CD4-positive, alpha-beta T cell treated with Interleukin-4 for 1 hour (primary cell): ENCODE results near the gene KMT5C.

ENCODE experiments used
- DNase-seq, 2 donors: peaks; one replicate each; pipeline ENCODE4 v3.0.0-alpha.2; 2020 to 2022

KMT5C gene

DNA sequence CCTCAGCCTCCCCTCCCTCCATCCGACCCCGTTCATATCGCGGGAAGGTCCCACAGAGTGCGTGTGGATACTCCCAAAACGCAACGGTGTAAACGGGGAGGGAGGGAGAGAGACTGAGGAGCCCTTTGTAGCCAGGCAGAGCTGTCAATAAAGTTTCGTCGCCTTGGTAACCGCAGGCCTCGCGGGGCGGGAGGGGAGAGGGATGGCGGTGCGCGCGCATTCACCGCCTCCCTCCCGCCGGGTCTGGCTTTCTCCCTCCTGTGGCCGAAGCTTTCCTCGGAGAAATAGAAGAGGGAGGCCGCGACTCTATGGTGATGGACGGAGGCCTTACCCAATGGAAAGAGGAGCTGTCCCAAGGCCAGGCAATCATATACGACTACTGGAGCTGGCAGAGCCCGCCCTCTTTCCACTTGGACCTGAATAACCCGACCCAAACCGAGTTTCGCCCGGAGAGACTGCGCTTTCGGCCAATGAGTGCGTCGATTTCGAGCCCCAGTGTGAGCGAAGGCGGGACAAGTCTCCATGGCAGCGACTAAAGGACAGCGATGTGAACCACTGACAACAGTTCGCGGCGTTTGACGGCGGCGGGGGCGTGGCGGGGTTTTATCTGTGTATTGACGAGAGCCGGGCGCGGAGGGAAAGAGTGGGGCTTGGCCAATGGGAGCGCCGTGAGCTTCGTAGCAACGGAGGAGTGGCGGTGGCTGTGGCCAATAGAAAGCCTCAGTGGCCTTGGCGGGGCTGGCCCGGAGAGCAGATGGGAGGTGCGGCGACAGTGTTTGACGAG is at the start of gene KMT5C:
KMT5C (plus strand) TSS at position 772 of the 784 bp plus-strand sequence. CDS start 2,061 bp downstream, outside the sequence.
- DNase-seq, result peak; percentile 100

DNA sequence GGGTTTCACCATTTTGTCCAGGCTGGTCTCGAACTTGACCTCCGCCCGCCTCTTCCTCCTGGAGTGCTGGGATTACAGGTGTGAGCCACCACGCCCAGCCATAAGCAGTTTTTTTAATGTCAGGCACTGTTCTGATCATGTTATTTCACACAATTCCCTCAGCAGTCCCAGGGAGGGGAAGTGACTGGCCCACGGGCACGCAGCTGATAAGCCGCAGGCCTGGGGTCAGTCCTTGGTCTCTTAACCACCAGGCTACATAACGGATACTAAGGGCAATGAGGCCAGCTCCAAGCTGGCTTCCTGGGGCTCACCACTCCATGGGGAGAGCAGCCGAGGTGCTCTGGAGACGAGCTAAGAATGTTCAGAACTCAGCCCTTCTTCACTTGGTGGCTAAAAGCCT is 42.4 kb upstream of the KMT5C start:
- no peak for DNase-seq

DNA sequence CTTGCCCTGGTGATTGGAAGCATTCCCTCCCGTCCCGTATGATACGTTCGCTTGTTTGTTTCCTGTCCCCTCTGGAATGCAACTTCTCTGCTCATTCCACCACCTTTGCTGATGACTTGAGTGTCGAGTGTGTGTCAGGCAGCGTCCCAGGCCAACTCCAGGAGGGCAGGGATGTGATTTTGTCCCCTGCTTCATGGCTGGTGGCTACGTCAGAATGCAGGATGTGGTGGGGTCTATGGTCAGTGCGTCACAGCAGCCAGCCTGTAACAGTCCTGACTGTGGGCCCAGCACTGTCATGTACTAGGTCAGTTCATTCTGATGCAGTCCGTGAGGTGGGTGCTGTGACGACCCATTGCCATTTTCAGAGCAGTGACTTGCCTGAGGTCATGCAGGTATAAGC is 39.7 kb upstream of the KMT5C start:
- no peak for DNase-seq

DNA sequence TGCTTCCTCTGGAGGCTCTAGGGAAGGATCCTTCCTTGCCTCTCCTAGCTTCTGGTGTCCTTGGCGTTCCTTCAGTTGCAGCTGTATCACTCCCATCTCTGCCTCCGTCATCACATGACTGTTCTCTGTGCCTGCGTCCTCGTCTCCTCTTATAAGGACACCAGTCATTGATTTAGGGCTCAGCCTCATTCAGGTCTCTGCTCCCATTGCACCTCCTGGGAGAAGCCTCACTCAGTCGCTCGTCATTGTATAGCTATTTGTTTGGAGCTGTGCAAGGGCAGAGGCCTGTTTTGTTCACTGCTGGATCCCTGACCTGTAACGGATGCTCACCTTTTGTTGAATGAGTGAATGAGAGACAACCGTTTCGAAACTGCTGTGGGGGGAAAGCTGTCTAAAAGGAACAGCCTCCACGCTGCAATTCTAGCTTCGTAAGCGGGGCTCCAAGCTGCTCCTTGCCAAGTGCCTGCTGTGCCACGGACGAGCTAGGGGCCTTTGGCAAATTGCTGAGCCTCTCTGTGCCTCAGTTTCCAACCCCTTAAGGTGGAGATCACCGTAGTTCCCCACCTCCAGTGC is 38.7 kb upstream of the KMT5C start:
- no peak for DNase-seq

DNA sequence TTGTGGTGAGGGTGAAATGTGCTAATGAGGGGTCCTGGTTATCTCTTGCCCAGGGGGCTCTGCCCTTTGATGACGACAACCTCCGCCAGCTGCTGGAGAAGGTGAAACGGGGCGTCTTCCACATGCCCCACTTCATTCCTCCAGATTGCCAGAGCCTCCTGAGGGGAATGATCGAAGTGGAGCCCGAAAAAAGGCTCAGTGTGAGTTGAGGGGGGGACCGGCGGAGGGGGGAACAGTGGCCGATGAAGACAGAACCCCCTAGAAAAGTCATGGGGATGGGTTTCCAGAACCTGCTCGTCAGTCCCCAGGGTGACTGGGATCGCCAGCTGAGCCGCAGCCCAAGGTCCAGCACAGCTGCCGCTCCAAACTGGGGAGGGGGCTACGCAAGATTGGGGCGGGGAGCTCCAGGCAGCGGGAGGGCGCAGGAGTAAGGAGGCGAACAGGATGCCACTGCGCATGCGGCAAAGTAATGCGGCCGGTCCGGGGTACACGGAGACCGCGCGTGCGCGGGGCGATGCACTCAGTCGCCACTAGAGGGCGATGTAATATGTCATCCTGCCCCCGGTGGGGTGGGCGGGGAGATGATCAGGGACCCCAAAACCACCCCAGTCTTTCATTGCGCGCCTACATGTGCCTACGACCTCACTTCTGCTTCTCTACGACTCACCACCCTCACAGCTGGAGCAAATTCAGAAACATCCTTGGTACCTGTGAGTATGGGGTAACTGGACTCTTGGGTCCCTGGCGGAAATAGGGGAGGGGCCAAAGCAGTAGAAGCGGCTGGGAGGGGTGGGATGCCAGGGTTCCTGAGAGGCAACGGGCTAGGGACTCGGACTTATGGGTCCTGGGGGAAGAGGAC is 38.0 kb upstream of the KMT5C start:
- DNase-seq, result peak; percentile 93

DNA sequence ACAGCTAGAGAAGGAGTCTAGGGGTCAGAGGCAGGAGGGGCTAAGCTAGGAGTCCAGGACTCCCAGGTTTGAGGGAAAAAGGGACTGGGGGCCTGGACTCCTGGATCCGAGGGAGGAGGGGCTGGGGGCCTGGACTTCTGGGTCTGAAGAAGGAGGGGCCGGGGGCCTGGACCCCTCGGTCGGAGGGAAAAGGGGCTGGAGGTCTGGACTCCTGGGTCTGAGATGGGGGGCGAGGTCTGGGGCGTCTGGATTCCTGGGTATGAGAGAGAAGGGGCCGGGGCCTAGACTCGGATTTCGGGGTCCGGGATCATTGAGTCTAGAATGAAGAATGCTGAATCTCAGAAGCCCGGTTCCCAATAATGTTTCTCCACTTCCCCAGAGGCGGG is 37.4 kb upstream of the KMT5C start:
- DNase-seq, result no peak

DNA sequence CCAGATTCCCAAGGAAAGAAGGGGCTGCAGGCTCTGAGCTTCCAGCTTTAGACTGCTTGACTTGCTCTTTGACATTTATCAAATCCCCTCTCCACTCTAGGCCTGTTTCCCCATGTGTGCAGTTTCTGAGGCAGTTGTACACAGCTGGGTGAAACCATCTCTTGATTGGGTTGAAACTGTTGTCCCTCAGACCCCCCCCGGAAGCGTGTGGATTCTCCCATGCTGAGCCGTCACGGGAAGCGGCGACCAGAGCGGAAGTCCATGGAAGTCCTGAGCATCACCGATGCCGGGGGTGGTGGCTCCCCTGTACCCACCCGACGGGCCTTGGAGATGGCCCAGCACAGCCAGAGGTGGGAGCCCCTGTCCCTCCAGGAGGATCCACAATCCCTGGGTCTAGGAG is 36.2 kb upstream of the KMT5C start:
- no peak for DNase-seq

DNA sequence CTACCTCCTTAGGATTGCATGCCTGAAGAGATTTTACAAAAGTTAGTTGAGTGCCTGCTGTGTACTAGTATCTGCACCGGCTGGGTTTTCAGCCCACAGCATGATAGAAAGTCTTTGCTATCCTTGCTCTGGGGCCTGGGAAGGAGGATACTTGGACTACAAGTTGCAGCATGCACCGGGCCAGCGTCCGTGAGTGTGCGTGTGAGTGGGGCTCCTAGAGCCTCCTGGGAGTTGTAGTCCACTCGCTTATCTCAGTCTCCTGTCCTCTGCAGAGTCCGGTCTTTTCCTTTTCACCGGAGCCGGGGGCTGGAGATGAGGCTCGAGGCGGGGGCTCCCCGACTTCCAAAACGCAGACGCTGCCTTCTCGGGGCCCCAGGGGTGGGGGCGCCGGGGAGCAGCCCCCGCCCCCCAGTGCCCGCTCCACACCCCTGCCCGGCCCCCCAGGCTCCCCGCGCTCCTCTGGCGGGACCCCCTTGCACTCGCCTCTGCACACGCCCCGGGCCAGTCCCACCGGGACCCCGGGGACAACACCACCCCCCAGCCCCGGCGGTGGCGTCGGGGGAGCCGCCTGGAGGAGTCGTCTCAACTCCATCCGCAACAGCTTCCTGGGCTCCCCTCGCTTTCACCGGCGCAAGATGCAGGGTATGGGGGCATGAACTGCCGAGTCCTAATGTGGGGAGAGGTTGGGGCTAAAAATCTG is 35.2 kb upstream of the KMT5C start:
- DNase-seq, result peak in 1 of 2 donors; percentile 24

DNA sequence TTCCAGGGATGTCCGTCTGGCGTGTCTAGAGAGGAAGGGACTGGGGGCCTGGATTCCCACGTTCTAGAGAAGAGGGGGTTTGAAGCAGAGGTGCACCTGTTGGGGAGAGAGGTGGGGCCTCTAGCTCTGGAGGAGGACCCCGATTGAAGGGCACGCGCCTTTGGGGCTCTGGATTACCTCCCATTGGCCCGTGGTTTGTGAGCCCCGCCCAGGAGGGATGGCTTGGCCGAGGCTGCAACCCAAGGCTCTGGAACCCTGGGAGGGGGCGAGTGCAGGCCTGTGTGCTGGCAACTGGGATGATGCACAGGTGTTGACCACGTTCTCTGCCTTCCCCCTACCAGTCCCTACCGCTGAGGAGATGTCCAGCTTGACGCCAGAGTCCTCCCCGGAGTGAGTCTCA is 34.7 kb upstream of the KMT5C start:
- DNase-seq, result no peak

DNA sequence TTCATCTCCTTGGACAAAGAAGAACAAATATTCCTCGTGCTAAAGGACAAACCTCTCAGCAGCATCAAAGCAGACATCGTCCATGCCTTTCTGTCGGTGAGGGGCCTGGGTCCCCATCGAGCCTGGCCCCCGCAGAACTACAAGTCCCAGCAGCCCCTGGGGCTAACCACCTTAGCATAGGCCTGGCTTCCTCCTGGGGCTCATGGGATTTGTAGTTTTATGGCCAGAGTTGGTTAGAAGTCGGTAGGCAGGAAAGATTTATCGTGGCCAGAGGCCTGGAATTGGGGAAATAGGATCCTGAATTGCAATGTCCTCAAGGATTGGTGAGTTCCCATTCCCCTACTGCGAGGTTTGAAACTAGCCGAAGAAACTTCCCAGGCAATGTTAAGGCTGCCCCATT is 34.2 kb upstream of the KMT5C start:
- DNase-seq, result peak; percentile 54 to 65

DNA sequence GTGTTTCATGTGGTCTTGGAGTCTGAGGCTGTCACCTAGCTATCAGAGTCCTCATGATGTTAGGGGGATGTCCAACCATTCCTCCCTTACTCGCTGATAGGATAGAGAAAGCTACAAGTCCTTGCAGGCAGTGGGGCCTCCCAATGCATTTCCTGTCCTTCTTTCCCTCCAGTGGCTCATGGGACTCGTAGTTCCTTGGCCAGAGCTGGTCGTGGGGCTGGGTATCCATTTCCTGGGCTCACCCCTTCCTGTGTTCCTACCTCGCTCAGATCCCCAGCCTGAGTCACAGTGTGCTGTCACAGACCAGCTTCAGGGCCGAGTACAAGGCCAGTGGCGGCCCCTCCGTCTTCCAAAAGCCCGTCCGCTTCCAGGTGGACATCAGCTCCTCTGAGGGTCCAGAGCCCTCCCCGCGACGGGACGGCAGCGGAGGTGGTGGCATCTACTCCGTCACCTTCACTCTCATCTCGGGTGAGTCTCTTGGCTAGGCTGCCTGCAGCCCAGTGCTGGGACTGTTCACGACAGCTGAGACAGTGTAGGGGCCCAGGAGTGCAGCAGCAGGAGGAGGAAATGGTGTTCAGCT is 33.6 kb upstream of the KMT5C start:
- no peak for DNase-seq

DNA sequence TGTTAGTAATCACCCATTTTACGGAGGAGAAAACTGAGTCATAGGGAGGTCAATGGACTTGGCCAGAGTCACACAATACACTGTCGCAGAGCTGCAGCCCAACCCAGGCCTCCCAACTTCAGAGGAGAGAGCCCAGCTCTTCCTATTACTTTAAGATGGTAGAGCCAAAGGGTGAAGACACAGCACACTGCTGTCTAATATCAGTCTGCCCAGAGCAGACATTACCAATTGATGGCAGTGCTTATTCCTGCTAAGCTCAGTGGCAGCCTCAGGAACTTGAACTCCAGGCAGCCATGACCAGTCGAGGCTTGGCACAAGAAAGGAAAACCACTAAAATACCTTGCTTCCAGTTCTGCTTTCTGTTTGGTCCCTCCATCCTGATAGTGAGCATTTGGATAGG is 33.0 kb upstream of the KMT5C start:
- DNase-seq, result no peak

DNA sequence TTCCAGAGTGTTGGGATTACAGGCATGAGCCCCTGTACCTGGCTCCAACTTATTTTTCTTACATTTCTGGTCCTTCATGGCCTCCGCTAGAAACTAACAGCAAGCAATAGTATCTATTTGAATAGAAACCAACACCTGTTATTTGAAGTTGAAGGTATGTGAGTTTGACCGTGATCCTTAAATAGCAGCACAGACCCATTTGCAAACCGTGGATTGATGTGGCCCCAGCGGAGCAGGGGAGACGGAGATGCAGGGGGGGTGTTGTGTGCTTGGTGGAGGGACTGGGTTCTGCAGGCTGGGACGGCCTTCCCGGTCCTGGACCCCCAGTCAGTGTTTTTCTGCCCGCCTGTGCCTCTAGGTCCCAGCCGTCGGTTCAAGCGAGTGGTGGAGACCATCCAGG is 31.4 kb upstream of the KMT5C start:
- no peak for DNase-seq

DNA sequence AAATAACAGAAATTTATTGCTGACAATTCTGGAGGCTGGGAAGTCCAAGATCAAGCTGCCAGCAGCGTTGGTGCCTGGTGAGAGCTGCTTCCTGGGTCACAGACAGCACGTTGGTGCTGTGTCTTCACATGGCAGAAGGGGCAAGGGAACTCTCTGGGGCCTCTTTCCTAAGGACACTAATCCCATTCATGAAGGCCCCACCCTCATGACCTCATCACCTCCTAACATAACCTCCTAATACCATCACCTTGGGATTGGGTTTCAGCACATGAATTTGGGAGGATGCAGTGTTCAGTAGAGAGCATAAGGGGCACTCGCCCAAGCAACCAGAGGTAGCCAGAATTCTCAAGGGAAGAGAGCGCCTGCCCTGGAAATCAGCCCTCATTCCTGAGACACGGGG is 30.2 kb upstream of the KMT5C start:
- no peak for DNase-seq

DNA sequence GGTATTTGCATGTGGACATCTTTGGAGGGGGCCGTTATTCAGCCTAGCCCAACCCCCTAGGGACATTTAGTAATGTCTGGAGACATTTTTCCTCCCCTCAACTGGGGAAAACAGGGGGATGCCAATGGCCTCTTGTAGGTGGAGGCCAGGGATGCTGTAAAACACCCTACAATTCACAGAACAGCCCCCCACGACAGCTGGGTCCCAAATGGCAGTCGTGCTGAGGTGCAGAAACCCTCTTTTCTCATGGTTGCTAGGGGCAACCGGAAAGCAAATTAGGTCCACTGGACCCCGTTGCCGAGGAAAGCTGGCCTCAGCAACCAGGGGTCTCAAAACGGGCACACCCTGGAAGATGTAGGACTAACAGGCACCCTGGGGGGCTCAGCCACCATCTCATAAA is 29.2 kb upstream of the KMT5C start:
- DNase-seq, result no peak

DNA sequence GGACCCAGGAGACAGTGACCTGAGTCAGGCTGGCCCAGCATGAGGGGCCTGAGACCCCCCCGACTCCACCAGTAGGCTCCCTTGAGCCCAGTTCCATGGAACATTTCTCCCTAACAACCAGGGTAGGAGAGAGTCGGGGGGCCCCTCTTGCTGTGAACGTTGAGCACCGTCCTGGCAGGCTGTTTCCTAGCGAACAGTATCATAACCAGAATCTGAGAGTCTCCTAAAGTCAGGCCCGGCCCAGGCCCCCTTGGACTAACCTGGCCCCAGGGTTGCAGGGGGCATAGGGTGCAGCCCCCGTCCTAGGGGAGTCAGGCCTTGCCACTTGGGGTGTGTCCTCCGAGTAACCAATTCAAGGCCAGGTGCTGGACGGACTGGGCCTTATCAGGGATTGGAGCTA is 28.3 kb upstream of the KMT5C start:
- DNase-seq, result no peak

DNA sequence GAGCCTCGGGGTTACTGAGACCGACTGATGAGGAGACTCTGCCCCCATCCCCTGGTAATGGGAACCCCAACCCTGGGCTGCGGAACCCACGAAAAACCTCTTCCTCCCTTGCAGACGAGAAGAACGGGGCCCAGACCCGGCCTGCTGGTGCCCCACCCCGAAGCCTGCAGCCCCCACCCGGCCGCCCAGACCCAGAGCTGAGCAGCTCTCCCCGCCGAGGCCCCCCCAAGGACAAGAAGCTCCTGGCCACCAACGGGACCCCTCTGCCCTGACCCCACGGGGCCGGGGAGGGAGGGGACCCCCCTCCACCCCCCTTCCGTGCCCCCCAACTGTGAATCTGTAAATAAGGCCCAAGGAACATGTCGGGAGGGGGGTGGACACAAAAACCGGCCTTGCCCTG is 27.9 kb upstream of the KMT5C start:
- no peak for DNase-seq

DNA sequence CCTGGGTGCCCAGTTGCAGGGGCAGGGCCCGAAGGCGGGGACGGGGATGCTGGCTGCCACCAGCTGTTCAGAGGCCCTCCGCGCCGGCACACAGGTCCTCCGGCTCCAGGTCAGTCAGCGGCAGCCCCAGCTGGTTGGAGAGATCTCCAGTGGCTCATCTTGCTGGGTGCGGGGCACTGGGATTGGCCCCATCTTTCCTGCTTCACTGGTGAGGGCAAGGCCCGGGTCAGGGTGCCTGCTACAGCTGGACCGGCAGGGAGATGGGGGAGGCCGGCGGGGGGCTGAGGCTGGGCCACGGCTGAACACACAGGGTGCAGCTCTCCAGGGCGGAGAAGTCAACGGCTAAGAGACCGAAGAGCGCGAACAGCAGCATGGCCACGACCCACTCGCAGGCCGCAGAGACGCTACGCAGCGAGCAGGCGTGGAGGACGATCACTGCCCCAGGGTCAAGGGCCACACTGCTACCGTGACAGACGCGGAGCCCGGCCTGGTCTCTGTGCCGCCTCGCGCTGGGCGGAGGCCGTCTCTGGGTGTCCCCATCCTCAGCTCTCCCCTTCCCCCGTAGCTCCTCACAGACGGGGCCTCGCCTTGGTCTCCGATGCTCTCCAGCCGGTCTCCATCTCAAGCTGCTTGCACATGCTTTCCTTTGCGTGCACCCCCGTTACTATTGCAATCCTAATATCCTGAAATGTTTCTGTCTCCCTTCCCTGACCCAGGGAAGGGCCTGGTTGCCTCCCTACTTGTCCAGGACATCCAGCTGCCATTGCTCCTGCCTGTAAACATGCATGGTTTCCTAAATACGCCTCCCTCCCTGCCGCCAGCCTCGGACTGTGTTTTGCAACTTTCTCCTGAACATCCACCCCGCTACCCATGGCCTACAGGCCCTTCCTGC is 26.8 kb upstream of the KMT5C start:
- DNase-seq, result no peak

DNA sequence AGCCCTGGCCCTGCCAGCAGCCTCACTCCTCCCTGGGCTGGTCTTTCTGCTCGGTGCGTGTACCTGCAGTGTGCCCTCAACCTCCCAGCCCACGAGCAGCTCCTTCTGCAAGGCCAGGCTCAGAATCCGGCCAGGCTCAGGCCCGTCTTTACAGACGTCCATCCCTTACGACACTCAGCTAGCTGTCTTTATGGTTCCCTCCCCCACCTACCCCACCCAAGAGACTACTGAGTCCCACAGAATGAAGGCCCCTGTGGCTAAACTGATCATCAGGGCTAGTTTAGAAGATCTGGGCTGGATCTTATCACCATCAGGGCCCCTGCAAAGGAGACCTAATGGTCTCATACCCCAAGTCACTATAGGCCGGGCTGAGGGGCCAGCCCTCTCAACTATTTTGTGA is 25.3 kb upstream of the KMT5C start:
- DNase-seq, result no peak

DNA sequence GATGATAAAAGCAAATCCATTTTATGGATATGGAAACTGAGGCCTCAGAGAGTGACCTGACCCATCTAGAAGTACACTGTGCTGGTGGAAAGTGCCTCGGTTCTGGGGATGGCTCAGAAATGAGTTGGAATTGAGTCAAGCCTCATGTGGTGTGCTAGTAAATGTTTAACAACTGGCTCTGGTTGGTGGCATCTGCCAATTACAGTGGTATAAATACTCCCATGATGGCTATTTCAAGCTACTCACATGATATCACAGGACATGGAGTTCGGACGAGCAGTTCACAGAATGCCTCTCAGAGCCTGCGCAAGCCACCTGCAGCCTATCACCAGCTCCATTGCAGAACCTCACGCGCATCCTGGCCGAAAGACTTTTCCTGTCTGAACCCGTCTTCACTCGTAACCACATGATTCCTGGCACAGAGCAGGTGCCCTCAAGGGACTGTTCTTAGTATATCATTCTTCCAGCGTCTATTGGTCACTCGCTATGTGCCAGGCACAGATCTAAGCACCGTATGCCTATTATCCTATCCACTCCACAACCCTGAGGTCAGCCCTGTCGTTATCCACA is 23.6 kb upstream of the KMT5C start:
- DNase-seq, result no peak

DNA sequence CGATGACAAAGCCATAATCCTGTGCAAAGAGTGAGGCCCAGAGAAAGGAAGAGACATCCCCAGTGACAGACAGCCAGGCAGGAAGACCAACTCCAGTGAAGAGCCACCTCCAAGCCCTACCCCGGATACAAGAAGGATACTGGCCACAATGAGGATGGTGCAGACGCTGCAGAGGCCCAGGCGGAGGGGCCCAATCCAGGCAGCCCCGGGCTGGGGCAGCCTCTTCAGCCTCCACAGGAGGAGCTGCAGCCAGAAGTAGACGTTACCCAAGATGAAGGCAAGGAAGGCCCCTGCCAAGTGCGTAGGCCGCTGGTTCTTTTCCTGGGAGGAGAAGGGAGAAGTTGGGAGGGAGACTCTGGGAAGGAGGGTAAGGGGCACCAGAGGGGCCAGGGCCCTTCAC is 23.0 kb upstream of the KMT5C start:
- DNase-seq, result no peak

DNA sequence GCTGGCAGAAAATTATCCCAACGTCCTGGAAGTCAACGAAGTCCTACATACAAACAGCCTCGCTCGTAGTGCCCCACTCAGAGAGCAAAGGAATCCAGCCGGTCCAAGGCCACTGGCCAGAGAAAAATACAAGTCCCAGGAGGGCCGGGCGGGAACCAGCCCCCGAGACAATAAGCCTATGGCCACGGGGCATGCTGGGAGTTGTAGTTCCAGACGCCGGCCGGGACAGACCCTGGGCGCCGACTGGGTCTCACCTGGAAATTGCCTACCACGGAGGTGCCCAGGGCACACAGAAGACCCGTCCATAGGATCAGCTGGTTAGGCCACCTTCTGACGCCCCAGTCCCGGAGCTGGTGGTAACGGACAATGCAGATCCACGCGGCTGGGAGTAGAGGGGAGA is 19.9 kb upstream of the KMT5C start:
- DNase-seq, result no peak
